ENCODE measurements around the gene FEZ2. TPM values are rescaled to one million over a fixed set of nuclear protein-coding genes. Genes with fewer than 3 reads are reported as not detected.

FEZ2 gene
- total and polyA plus RNA-seq, 5 donors: 50.2 to 65.6 (median 57.1) TPM

GRCh38 chr2:36587101-36587500 lies 10.9 kb downstream of the FEZ2 start:
- intact Hi-C loops (cut with DNase I): no loop called here
- H3K4me3 ChIP-seq (ENCODE audit: low read length): no peak overlapping the region
- 88% methylated on average over 1 of the region's 1 CpG for WGBS
- H3K27ac ChIP-seq (ENCODE audit: low read length): no peak overlapping the region
- H3K27me3 ChIP-seq (ENCODE audit: control insufficient read depth, insufficient read depth): no peaks in the 10 kb centered on the region
- DNase-seq: no peak
- ATAC-seq: no peak
- H3K4me1 ChIP-seq (ENCODE audit: control insufficient read depth, insufficient read depth, low read length): no peaks in the 10 kb centered on the region
- H3K9me3 ChIP-seq (ENCODE audit: control insufficient read depth, low read length): no peaks in the 10 kb centered on the region

GRCh38 chr2:36586672-36587071 lies 11.3 kb downstream of the FEZ2 start:
- H3K27ac ChIP-seq (ENCODE audit: low read length): no peak overlapping the region
- no peaks in the 10 kb centered on the region for H3K27me3 ChIP-seq (ENCODE audit: control insufficient read depth, insufficient read depth)
- DNase-seq: no peak
- WGBS: 98% methylated on average over 6 of the region's 6 CpGs
- ATAC-seq: no peak
- no peaks in the 10 kb centered on the region for H3K9me3 ChIP-seq (ENCODE audit: control insufficient read depth, low read length)
- no peak overlapping the region for H3K4me3 ChIP-seq (ENCODE audit: low read length)
- H3K4me1 ChIP-seq (ENCODE audit: control insufficient read depth, insufficient read depth, low read length): no peaks in the 10 kb centered on the region
- intact Hi-C loops (cut with DNase I): no loop called here

DNA sequence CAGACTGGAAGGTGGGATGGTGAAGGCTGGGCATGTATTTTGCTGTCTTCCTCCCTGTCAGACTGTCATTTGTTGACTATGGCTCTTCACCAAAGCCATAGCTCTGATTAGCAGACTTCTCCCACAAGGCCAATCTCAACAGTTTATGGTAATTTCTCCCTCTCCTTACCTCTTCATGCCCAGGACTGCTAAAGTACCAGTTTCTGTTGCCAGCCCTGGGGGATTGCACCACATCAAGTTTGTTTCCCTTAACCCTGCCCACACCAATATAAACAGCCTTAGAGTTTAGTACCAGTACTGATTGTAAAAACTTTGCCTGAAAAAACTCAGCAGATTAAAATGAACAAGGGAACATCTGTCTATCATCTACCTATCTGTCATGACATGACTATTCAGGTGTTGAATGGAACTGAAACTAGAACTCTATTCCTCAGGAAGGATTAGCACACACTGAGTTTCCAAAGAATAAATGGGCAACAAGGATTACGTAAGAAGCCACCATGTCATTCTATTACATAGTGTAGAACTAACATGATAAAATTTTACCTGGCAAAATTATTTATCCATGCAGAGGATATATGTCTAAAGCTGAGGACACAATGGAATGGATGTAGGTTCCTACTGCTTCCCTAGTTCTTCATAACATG lies 13.7 kb downstream of the FEZ2 start:
- intact Hi-C loops (cut with DNase I): no loop called here
- DNase-seq: no peak

DNA sequence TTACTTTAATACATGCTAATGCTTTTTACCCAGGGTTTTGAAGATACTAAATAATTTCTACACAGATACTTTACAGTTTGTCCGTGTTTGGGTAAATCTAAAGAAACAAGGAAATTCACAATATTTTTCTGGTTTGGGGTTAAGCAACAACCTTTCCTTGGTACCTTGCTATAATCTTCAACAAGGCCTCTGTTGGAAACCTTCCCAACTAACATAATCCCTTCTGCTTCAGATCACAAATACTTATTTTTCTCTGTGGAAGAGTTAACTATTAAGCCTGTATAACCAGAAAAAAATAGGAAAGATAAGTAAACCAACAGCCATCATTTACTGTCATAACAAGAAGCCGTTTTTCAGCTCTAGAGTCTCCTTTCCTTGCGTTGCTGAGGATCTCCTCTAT lies 15.0 kb downstream of the FEZ2 start:
- DNase-seq: no peak
- Histone ChIP-seq H3K27me3 (ENCODE audit: control insufficient read depth, insufficient read depth) (no peaks in the 10 kb centered on the region), H3K27ac (ENCODE audit: low read length) (no peak overlapping the region), H3K9me3 (ENCODE audit: control insufficient read depth, low read length) (no peaks in the 10 kb centered on the region), H3K4me3 (ENCODE audit: low read length) (no peak overlapping the region), H3K4me1 (ENCODE audit: control insufficient read depth, insufficient read depth, low read length) (no peaks in the 10 kb centered on the region)
- no peak for ATAC-seq
- WGBS: 90% methylated on average over 3 of the region's 3 CpGs
- intact Hi-C loops (cut with DNase I): no loop called here

More for the DNA sequence above, 13.7 kb downstream of the FEZ2 start:
- Histone ChIP-seq H3K4me3 (ENCODE audit: low read length) (no peak overlapping the region), H3K9me3 (ENCODE audit: control insufficient read depth, low read length) (no peaks in the 10 kb centered on the region), H3K27ac (ENCODE audit: low read length) (no peak overlapping the region), H3K27me3 (ENCODE audit: control insufficient read depth, insufficient read depth) (no peaks in the 10 kb centered on the region), H3K4me1 (ENCODE audit: control insufficient read depth, insufficient read depth, low read length) (no peaks in the 10 kb centered on the region)
- 95% methylated on average over 1 of the region's 1 CpG for WGBS
- no peak for ATAC-seq

- no peak for DNase-seq
- Histone ChIP-seq H3K4me3 (ENCODE audit: low read length) (no peak overlapping the region), H3K4me1 (ENCODE audit: control insufficient read depth, insufficient read depth, low read length) (no peaks in the 10 kb centered on the region), H3K27me3 (ENCODE audit: control insufficient read depth, insufficient read depth) (no peaks in the 10 kb centered on the region), H3K9me3 (ENCODE audit: control insufficient read depth, low read length) (no peaks in the 10 kb centered on the region), H3K27ac (ENCODE audit: low read length) (no peak overlapping the region)
- no peak for ATAC-seq
- WGBS: 80% methylated on average over 5 of the region's 5 CpGs
- intact Hi-C loops (cut with DNase I): no loop called here
Measured at GRCh38 chr2:36582538-36582937, 15.4 kb downstream of the FEZ2 start.

GRCh38 chr2:36579297-36579664 lies 18.7 kb downstream of the FEZ2 start:
- Histone ChIP-seq H3K4me3 (ENCODE audit: low read length) (no peak overlapping the region), H3K27ac (ENCODE audit: low read length) (no peak overlapping the region), H3K4me1 (ENCODE audit: control insufficient read depth, insufficient read depth, low read length) (no peaks in the 10 kb centered on the region), H3K27me3 (ENCODE audit: control insufficient read depth, insufficient read depth) (no peaks in the 10 kb centered on the region), H3K9me3 (ENCODE audit: control insufficient read depth, low read length) (no peaks in the 10 kb centered on the region)
- no peak for ATAC-seq
- intact Hi-C loops (cut with DNase I): no loop called here
- DNase-seq: no peak

- ATAC-seq: no peak
- WGBS: 91% methylated on average over 10 of the region's 10 CpGs
- Histone ChIP-seq H3K4me1 (ENCODE audit: control insufficient read depth, insufficient read depth, low read length) (no peaks in the 10 kb centered on the region), H3K27me3 (ENCODE audit: control insufficient read depth, insufficient read depth) (no peaks in the 10 kb centered on the region), H3K27ac (ENCODE audit: low read length) (no peak overlapping the region), H3K4me3 (ENCODE audit: low read length) (no peak overlapping the region), H3K9me3 (ENCODE audit: control insufficient read depth, low read length) (no peaks in the 10 kb centered on the region)
- no peak for DNase-seq
- intact Hi-C loops (cut with DNase I): no loop called here
Measured at GRCh38 chr2:36578343-36579296, 19.3 kb downstream of the FEZ2 start.

DNA sequence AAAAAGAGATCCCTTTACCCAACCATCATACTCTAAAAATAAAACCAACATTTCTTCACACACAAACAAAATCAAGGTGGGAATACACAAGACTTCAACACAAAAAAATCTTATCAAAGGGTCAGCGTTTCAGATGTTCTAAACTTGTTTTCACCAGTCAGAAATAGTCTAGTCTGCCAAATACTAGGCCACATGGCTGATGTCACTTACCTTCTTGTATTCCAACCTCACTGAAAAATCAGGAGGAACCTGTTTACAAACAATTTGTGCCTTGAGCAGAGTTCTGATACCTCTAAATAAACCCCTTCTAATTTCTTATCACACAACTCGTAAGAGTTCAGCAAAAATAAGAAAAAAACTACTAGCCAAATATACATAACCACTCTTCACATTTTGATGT lies 20.1 kb downstream of the FEZ2 start:
- Histone ChIP-seq H3K27ac (ENCODE audit: low read length) (no peak overlapping the region), H3K4me1 (ENCODE audit: control insufficient read depth, insufficient read depth, low read length) (no peaks in the 10 kb centered on the region), H3K4me3 (ENCODE audit: low read length) (no peak overlapping the region), H3K9me3 (ENCODE audit: control insufficient read depth, low read length) (no peaks in the 10 kb centered on the region), H3K27me3 (ENCODE audit: control insufficient read depth, insufficient read depth) (no peaks in the 10 kb centered on the region)
- 85% methylated on average over 2 of the region's 2 CpGs for WGBS
- DNase-seq (no peak), ATAC-seq (no peak)
- intact Hi-C loops (cut with DNase I): no loop called here

DNA sequence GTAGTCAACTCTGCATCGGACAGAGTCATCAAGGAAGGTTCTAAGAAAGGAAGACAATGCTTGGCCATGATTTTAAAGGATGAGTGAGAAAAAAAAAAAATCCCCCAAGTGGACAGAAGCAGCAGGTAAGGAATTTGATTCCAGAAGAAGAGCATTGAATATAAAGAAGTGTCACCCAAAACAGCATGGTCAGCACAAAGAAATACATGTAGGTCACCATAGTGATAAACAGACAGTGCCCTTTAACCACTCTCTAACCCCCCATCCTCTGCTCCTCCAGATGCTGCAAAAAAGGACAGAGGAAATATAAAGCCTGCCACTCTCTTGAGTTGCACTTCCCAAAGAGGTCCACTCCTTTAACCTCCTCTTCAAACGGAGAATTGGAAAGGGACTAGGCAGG lies 23.4 kb downstream of the FEZ2 start:
- Histone ChIP-seq H3K4me3 (ENCODE audit: low read length) (no peak overlapping the region), H3K4me1 (ENCODE audit: control insufficient read depth, insufficient read depth, low read length) (peaks cover 2% of the 10 kb centered on the region), H3K27ac (ENCODE audit: low read length) (no peak overlapping the region), H3K27me3 (ENCODE audit: control insufficient read depth, insufficient read depth) (no peaks in the 10 kb centered on the region), H3K9me3 (ENCODE audit: control insufficient read depth, low read length) (no peaks in the 10 kb centered on the region)
- 95% methylated on average over 2 of the region's 2 CpGs for WGBS
- intact Hi-C loops (cut with DNase I): no loop called here
- no peak for DNase-seq
- ATAC-seq: no peak

- Histone ChIP-seq H3K4me1 (ENCODE audit: control insufficient read depth, insufficient read depth, low read length) (peaks cover 2% of the 10 kb centered on the region), H3K27ac (ENCODE audit: low read length) (no peak overlapping the region), H3K27me3 (ENCODE audit: control insufficient read depth, insufficient read depth) (no peaks in the 10 kb centered on the region), H3K4me3 (ENCODE audit: low read length) (no peak overlapping the region), H3K9me3 (ENCODE audit: control insufficient read depth, low read length) (no peaks in the 10 kb centered on the region)
- intact Hi-C loops (cut with DNase I): no loop called here
- 98% methylated on average over 1 of the region's 1 CpG for WGBS
- ATAC-seq (no peak), DNase-seq (no peak)
Measured at GRCh38 chr2:36573165-36573564, 24.8 kb downstream of the FEZ2 start.

- no peak for ATAC-seq
- H3K27ac ChIP-seq (ENCODE audit: low read length): no peak overlapping the region
- 82% methylated on average over 4 of the region's 4 CpGs for WGBS
- intact Hi-C loops (cut with DNase I): no loop called here
- DNase-seq: no peak
- H3K4me1 ChIP-seq (ENCODE audit: control insufficient read depth, insufficient read depth, low read length): peaks cover 2% of the 10 kb centered on the region
- no peak overlapping the region for H3K4me3 ChIP-seq (ENCODE audit: low read length)
- no peaks in the 10 kb centered on the region for H3K9me3 ChIP-seq (ENCODE audit: control insufficient read depth, low read length)
- no peaks in the 10 kb centered on the region for H3K27me3 ChIP-seq (ENCODE audit: control insufficient read depth, insufficient read depth)
Measured at GRCh38 chr2:36572719-36573059, 25.3 kb downstream of the FEZ2 start.
